NCI-H345 (cell line): ENCODE results near the gene UGT1A5.
"Not testable (repeated sequence)": the region's sequence is repeated elsewhere in the genome, so short reads cannot be mapped to it uniquely, and the experiment has no call there.

Source experiments
- DNase-seq: peaks from one replicate; lab custom pipeline; 2025; lab: John Stamatoyannopoulos, UW

The UGT1A5 gene

DNA sequence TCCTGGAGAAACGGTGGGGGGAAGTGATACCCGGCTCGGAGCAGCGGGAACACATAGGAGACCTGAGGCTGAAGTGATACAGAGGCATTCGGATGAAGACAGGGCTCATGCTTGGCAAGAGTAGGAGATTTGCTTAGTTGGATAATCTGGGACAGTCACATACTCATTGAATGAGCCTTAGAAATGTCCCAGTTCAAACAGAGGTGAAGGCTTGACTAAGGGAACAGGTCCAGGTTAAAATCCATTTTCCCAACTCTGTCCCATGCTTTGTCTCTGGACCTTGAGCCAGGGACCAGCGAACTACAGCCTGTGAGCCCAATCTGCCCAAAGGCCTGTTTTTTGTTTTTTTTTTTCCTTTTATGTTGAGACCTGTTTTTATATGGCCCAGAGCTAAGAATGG is 18.7 kb upstream of the UGT1A5 start:
- DNase-seq, result no peak

DNA sequence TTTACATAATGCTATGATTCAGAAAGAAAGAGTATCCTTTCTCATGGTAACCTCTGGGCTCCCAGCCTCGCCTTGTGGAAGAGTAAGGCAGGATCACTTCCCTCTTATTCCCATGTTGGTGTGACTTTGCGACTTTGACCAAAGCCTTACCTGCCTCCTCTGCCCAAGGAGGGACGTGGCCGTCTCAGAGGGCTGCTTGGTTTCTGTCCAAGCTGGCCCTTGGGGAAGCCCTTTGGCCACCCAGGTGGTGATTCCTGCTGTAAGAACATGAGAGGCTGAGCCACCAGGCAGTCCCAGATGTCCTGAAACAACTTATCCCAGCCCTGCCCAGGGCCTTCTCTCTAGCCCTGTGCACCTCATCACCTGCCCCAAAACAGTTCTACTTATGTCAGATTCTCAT is 14.0 kb upstream of the UGT1A5 start:
- no peak for DNase-seq

DNA sequence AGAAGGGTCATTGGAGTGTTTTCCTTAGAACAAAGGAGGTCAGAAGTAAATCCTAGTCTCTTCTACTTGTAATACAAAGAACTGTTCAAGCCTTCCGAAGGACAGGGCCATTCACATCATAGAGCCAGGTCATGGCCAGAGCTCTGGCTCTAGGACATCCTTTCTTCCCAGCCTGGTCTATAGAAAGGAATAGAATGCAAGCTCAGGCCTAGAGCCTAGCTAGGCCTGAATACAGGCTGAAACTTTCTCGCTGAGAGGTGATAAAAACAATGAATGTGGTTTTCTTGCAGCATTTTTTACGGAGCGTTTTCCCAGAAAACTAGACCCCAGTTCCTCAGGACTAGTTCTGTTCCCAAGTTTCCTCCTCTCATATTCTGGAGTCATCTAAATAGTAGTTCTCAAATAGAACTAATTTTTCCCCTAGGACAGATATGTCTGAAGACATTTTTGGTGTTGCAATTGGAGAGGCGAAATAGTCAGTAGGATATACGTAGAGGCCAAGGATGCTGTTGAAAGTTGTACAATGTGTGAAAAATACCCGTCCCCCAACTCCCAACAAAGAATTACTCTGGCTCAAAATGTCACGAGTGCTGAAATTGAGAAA is 13.2 kb upstream of the UGT1A5 start:
- no peak for DNase-seq

DNA sequence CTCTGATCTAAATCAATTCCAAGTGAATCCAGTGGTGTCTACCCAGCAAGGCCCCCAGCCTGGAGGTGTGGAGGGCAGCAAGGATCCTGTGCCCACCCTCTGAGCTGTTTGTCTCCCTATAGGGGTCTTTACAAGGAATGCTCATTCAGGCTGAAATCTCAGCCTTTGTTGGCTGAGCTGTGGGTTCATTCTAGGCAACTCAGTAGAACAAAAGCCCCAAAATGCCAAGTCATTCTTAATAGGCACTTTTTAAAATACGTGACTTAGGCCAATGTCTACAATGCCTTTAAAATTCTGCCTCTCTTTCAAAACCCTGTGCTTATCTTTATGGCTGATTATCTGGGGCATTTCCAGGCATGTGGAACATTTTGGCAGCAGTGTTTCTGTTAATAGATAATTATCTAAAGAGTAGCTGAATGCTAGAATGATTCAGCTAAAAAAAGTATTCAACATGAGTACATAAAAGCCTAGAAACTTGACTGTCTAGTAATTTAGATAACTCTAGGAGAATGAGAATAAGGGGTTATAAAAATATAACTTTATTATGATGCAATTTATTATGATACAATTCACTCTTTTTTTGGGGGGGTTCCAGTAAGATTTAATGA is 12.6 kb upstream of the UGT1A5 start:
- no peak for DNase-seq

DNA sequence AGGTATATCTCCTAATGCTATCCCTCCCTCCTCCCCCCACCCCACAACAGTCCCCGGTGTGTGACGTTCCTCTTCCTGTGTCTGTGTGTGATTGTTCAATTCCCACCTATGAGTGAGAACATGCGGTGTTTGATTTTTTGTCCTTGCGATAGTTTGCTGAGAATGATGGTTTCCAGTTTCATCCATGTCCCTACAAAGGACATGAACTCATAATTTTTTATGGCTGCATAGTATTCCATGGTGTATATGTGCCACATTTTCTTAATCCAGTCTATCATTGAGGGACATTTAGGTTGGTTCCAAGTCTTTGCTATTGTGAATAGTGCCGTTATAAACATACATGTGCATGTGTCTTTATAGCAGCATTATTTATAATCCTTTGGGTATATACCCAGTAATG is 11.9 kb upstream of the UGT1A5 start:
- DNase-seq, result not testable (repeated sequence)

DNA sequence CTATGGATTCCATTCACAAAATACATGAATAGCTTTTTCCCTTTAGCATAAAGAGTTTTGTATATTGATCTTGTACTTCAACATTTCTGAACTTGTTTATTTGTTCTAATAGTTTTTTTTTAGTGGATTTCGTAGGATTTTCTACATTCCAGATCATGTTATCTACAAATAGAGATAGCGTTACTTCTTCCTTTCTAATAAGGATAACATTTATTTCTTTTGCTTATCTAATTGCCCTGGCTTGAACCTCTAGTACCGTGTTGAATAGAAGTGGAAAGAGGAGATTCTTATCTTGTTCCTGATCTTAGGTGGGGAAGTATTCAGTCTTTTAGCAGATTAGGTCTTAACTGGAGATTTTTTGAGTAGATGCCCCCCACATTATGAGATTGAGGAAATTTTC is 10.5 kb upstream of the UGT1A5 start:
- DNase-seq, result no peak

DNA sequence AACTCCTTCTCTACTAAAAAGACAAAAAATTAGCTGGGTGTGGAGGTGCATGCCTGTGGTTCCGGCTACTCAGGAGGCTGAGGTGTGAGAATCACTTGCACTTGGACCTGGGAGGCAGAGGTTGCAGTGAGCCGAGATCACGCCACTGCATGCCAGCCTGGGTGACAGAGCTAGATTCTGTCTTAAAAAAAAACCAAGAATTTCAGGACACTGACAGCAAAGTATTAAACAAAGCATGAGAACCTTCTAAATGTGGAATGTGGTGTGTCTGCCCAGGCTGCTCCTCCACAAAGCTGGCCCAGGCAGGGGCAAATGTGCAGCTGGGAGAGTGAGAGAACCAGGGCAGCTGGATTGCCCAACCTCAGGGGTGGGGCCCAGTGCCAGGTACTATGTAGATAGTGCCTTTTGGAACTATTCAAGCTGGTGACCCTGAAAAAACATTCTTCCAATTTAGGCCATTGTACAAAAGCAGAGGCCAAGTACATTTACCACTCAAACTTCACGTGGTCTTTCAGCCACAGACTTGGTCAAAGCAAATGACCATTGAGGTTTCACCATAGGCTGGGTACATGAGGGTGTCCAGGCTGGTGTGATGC is 6.7 kb upstream of the UGT1A5 start:
- no peak for DNase-seq

DNA sequence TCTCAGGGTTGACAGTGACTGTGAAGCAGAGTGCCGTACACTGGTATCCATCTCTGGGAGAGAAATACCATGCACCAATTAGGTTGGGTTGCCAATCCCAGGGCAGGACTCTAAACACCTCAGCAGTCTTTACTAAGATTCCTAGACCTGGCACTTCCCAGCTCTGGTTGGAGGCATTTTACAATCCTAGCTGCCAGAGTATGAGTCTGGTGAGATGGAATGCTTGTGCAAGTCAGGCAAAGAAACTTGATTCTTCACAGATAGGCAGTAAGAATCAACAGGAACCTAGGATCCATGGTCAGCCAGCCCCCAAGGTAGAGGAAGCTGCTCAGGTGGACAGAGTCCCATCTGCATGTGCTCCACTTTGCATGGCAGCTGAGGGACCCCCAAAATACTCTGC is 6.0 kb upstream of the UGT1A5 start:
- DNase-seq, result no peak

DNA sequence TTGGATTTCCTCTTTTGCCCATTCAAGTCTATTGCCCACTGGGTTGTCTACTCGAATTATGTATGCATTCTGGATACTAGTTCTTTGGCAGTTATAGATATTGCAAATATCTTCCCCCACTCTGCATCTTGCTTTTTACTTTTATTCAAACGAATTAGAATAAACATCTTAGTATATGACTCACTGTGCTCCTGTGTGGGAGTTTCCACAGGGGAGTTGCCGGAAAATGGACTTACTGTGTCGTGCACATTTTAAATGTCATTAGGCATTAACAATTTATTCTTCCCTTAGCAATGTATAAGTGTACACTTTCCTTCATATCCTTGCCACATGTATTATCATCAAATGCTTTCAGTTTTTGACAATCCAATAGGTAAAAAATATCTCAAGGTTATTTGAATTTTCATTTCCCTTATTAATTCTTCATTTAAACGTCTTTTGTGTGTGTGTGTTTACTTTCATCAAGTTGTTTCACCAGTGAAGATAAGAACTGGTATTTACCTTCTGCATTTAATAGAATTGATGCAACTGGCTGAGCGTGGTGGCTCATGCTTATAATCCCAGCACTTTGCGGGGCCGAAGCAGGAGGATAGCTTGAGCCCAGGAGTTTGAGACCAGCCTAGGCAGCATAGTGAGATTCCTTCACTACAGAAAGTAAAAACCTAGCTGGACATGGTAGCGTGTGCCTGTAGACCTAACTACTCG is 4.6 kb upstream of the UGT1A5 start:
- DNase-seq, result no peak

DNA sequence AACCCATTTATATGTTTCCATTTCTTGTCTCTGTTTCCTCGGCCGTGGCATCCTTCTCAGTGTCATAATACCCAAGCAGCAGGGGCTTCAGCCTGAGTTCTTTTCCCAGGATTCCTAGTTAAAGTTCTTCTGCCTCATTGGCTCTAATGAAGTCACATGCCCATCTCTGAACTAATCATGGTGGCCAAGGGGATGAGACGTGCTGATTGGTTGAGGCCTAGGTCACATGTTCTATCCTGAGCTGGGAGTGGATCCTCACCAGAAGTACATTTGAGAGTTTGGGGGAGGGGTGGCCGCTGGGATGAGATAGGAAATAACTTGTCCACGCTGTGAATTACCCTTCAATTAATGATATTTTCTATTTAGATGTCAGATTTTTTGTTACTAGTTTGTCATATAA is 3.8 kb upstream of the UGT1A5 start:
- no peak for DNase-seq

DNA sequence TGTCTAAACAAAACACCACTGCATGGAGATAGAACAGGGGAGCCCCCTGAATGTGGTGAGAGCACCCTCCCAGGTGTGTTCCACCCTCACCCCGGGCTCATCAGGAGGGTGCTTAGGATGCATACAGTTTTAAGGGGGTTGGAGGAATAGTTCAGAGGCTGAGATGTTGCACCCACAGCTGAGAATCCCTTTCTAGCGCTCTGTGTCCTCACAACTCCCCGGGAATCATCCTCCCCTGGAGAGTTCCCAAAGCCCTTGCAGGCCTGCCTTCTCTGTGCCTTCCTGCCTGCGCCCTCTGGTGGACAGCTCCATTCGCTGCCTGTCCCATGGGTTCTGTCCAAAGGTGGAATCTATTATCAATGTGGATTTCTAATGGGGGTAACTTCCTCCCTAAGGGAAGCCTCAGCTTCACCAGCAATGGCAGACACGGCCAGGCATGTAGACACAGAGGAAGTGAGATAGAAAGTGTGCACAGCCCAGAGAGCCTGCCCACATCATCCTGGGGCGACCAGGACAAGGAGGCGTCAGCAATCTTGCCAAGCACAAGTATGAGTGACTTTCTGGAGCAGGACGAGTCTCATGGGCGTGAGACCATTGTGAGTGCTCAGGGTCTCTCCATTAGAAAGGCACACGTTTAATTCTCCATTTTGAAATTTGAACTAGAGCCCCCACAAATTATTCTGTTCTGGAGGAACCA is 1.2 kb upstream of the UGT1A5 start:
- peak; percentile 79 for DNase-seq

DNA sequence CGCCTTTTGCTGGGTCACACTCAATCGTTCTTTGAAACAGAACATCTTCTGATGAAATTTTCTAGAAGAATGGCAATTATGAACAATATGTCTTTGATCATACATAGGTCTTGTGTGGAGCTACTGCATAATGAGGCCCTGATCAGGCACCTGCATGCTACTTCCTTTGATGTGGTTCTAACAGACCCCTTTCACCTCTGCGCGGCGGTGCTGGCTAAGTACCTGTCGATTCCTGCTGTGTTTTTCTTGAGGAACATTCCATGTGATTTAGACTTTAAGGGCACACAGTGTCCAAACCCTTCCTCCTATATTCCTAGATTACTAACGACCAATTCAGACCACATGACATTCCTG is 532 bp downstream of the UGT1A5 start:
- no peak for DNase-seq

DNA sequence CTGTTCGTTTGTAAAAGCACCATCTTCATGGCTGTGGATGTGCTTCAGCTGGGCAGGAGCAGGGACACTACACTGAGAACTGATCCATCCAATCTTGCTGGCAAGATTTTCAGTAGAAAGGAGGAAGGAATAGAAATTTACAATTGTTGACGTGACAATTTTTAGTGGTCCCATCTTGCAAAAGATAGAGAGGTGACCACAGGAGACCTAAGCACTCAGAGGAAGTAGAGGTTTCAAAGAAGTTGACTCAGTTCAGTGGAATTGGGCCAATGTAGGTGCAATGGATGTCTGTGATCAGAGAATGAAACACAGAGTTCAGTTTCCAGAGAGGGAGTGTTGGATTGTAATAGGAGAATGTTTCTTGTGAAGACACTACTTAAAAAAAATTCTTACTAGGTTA is 1.4 kb downstream of the UGT1A5 start:
- DNase-seq, result no peak

DNA sequence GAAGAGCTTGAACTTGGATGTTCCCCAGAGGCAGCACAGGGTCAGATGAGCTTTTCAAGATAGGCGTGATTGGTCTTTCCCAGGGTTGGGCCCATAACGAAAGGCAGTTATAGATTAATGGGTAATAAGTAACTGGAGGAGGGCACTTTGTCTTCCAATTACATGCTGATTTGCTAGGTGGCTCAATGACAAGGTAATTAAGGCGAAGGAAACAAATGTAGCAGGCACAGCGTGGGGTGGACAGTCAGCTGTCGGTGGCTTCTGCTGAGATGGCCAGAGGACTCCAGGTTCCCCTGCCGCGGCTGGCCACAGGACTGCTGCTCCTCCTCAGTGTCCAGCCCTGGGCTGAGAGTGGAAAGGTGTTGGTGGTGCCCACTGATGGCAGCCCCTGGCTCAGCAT is 5.8 kb downstream of the UGT1A5 start, which contains the start of gene UGT1A4:
UGT1A4 (plus strand) TSS at position 185 of the 400 bp plus-strand sequence; CDS start at position 270, 85 bp downstream.
- DNase-seq, result no peak

DNA sequence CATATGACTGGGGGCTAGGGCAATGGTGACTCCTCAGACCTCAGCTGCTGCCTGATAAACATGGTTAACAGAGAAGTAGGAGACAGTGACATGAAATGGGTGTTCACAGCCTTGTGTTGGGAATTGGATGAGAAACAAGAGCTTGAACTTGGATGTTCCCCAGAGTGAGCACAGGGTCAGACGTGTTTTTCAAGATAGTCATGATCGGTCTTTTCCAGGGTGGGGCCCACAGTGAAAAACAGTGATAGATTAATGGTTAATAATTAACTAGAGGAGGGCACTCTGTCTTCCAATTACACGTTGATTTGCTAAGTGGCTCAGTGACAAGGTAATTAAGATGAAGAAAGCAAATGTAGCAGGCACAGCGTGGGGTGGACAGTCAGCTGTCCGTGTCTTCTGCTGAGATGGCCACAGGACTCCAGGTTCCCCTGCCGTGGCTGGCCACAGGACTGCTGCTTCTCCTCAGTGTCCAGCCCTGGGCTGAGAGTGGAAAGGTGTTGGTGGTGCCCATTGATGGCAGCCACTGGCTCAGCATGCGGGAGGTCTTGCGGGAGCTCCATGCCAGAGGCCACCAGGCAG is 16.1 kb downstream of the UGT1A5 start, which contains the start of gene UGT1A3:
UGT1A3 (plus strand) TSS at position 320 of the 579 bp plus-strand sequence; CDS start at position 405, 85 bp downstream.
- no peak for DNase-seq

DNA sequence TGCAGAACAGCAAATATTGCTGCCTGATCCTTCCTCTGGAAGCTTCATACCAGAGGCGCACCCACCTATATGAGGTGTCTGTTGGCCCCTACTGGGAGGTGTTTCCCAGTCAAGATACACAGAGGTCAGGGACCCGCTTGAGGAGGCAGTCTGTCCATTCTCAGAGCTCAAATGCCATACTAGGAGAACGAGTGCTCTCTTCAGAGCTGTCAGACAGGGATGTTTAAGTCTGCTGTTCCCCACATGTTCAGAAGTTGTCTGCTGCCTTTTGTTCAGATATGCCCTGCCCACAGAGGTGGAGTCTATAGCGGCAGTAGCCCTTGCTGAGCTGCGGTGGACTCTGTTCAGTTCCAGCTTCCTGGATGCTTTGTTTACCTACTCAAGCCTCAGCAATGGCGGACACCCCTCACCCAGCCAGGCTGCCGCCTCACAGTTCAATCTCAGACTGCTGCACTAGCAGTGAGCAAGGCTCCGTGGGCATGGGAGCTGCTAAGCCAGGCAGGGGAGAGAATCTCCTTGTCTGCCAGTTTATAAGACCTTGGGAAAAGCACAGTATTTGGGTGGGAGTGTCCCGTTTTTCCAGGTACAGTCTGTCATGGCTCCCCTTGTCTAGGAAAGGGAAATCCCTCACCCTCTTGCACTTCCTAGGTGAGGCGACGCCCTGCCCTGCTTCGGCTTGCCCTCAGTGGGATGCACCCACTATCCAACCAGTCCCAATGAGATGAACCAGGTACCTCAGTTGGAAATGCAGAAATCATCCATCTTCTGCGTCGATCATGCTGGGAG is 24.4 kb downstream of the UGT1A5 start:
- not testable (repeated sequence) for DNase-seq

DNA sequence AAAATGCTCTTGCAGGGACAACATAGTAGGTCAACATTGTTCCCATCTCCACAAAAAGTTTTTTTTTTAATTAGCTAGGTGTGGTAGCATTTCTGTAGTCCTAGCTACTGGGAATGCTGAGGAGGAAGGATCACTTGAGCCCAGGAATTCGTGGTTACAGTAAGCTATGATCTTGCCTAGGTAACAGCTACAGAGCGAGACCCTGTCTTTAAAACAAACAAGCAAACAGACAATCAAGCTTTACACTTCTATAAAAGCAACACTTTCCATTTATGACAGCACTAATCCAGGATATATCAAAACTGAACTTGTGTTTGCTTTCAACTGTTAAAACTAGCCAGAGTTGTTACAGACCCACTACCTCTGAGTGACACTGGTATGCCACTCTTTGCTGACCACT is 28.2 kb downstream of the UGT1A5 start:
- DNase-seq, result no peak

DNA sequence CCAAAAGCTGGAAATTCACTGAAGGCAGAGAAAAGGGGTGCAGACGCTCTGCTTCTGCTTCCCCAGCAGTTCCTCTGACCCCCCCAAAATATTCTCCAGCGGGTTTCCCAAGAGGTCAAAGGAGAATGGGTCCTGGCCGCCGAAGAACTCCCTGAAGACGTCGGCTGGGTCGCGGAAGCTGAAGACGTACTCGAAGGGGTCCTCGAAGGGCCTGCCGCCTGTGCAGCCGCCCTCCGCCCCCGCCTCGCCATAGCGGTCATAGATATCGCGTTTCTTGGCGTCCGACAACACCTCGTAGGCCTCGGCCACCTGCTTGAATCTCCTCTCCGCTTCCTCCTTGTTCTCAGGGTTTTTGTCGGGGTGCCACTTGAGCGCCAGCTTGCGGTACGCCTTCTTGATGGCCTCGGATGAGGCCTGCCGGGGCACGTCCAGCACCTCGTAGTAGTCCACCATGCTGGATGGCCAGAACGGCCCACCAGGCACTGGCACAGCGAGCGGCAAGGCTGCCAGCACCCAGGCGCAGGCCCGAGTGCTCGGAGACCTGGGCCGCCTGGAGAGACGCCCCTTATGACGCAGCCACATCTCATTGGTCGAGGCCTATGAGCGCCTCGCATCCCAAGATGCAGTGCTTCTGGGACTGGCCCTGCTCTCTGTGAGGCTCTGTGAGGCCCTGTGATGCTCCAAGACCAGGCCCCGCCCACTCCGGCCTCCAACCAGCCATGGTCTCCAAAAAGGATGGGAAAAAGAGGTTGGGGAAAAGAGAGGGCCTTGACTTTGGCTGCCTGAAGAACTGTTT is 31.0 kb downstream of the UGT1A5 start:
- no peak for DNase-seq

DNA sequence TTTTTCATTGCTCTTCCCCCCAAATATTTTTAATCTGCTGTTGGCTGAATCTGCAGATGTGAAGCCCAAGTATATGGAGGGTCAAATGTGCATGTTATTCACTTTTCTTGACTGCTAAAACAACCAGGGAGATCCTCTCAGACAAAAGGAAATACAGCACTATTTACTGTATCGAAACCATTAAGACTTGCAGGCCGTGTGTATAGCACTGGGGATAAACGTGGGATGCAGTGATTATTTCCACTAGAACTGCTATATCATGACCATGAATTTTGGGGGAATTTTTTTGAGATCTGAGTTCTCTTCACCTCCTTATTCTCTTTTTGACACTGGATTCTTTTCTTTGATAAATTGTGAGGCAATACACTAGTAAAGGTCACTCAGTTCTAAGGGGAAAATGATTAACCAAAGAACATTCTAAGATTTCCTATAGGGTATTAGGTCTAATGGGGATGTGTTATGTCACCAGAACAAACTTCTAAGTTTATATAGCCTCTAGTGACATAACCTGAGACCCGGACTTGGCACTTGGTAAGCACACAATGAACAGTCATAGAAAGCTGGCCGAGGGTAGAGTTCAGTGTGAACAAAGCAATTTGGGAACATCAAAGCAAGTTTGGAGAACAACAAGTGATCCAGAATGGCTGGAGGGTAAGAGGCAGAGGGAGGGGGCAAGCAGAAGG is 32.5 kb downstream of the UGT1A5 start:
- DNase-seq, result no peak

DNA sequence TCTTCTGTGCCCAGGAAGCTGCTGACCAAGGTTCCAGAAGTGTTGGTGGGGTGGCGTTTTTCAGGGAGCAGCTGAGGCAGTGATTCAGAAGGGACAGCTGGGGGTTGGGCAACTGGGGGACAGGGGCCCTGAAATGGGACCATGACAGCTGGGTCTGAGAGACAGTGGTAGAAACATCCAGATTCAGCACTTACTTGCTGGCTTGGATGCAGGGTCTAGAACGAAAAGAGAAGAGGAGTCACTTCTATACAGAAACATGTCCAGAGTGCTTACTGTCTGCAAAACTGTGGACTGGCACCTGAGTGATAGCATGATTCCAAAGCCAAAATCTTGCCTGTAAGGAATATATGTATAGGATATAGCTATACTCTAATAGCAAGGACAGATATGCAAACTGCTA is 33.1 kb downstream of the UGT1A5 start:
- DNase-seq, result not testable (repeated sequence)
